GM13977 (cell line): ENCODE measurements around the gene ABCD1.
A peak's percentile ranks its signal among the peaks of the same experiment; 100 is the strongest.
"Not testable (repeated sequence)": the region's sequence is repeated elsewhere in the genome, so short reads cannot be mapped to it uniquely, and the experiment has no call there.

ENCODE experiments used
- DNase-seq: peaks from one replicate; pipeline ENCODE4 v3.0.0; 2012; ENCODE audit warnings: low spot score
- in situ Hi-C: fragments of 300-500 bp; cut with MboI; formaldehyde crosslinking; loops from one replicate; pipeline ENCODE4 v1.12.0; 2022; ENCODE audit warnings: low sequenced_read_pairs, low pct_unique_long_range_greater_than_20kb, mixed read lengths, inconsistent platforms; ENCODE audit not compliant: unreplicated experiment
- TF ChIP-seq, protein P1 (sequence below): IDR thresholded peaks from 2 replicates; pipeline ENCODE4 v1.5.1; 2012; ENCODE audit warnings: mild to moderate bottlenecking, control low read depth; ENCODE audit not compliant: insufficient read depth; ENCODE audit errors: extremely low read depth, missing control alignments

The ABCD1 gene

DNA sequence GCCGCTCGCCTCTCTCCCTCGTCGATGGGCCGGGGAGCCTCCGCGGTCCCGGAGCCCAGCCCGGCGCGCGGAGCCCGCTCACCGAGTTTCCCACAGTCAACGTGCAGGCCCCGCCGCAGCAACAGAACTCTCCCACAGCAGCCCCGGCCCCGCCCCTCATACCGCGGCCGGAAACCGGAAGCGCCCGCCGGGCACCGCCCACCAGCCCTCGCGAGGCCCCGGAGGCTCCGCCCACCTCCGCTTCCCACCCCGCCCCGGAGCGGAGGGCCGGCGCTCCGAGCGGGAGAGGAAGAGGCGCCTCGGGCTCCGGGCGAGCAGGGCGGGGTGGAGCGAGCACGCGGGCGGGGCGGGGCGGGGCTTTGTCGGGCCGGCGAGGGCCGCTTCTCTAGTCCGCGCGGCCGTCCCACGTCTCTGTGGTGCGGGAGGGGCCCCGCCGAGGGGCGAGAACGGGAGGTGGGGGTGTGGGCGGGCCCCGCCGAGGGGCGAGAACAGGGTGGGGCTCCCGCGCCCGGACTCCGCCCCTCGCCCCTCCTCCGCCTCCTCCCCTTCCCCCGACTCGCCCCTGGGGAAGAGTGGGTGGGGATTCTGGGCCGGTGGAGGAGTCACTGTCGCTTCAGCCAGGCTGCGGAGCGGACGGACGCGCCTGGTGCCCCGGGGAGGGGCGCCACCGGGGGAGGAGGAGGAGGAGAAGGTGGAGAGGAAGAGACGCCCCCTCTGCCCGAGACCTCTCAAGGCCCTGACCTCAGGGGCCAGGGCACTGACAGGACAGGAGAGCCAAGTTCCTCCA, at the start of gene ABCD1, which contains the start of gene BCAP31:
ABCD1 (plus strand) TSS at position 605 of the 787 bp plus-strand sequence. CDS start 411 bp downstream, outside the sequence.
BCAP31 (minus strand) TSS at position 136 of the 787 bp plus-strand sequence. CDS start 1,143 bp downstream, outside the sequence.
- peak; percentile 97 for DNase-seq
- in situ Hi-C loops, result no loop called here
- TF ChIP-seq, protein P1, sequence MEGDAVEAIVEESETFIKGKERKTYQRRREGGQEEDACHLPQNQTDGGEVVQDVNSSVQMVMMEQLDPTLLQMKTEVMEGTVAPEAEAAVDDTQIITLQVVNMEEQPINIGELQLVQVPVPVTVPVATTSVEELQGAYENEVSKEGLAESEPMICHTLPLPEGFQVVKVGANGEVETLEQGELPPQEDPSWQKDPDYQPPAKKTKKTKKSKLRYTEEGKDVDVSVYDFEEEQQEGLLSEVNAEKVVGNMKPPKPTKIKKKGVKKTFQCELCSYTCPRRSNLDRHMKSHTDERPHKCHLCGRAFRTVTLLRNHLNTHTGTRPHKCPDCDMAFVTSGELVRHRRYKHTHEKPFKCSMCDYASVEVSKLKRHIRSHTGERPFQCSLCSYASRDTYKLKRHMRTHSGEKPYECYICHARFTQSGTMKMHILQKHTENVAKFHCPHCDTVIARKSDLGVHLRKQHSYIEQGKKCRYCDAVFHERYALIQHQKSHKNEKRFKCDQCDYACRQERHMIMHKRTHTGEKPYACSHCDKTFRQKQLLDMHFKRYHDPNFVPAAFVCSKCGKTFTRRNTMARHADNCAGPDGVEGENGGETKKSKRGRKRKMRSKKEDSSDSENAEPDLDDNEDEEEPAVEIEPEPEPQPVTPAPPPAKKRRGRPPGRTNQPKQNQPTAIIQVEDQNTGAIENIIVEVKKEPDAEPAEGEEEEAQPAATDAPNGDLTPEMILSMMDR, result no peak

DNA sequence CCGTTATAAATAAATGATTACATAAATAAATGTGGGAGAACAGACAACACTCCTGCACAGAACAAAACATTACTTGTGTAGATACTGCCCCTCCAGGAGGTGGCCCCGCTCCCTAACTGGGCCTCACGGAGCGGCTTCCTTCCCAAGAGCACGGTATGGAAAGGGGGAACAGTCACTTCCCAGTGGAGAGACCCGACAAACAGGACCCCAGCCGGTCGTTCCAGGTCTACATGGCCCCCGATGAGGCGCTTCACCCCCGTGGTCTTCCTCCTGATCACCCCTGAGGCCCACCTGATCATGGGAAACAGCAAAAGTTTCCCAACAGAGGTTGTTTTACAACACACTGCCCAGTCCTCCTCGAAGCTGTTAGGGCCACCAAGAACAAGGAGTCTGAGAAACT, 43.5 kb upstream of the ABCD1 start:
- TF ChIP-seq, protein P1, result no peak
- no peak for DNase-seq
- in situ Hi-C loops, result no loop called here

DNA sequence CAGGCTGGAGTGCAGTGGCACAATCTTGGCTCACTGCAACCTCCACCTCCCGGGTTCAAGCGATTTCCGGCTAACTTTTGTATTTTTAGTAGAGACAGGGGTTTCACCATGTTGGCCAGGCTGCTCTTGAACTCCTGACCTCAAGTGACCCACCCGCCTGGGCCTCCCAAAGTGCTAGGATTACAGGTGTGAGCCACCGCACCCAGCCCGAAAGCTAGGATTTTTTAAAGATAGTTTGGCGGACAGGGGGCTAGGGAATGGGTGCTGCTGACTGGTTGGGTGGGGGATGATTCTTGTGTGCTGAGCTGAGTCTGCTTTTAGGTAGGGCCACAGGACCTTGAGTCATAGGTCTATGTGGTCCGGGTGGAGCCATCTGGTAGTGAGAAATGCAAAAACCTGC, 41.2 kb upstream of the ABCD1 start:
- DNase-seq, in situ Hi-C loops: not testable (repeated sequence)

DNA sequence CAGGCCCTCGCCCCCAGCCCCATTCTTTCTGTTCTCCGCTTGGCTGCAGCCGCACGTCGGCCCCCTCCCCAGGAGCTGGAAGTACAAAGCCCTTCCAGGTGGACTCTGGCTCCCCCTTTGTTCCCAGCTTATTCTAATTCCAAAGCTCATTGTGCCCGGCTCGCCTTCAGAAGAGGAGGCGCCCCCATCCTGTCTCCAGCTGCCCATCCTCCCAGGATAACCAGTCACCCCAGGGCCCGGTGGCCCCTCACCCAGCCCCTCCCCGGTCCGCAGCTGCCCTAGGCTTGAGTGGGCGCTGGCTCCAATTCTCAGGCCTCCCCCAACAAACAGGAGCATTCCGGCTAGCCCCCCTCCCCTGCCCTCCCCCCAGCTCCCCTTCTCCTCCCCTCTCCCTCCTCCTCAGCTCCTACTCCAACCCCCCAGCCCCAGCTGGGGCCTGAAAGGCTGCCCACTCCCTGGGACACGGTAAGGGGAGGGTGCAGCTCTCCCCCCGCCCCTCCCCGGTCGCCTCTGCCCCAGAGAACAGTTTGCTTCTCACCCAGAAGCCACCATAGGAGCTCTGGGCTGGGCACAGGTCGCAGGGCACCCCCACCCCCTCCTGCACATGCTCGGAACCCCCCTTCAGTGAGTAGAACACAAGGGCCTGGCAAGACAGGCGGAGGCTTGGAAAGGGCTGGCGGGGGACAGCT, 40.0 kb upstream of the ABCD1 start:
- TF ChIP-seq, protein P1, result no peak
- DNase-seq, result no peak
- in situ Hi-C loops, result no loop called here

DNA sequence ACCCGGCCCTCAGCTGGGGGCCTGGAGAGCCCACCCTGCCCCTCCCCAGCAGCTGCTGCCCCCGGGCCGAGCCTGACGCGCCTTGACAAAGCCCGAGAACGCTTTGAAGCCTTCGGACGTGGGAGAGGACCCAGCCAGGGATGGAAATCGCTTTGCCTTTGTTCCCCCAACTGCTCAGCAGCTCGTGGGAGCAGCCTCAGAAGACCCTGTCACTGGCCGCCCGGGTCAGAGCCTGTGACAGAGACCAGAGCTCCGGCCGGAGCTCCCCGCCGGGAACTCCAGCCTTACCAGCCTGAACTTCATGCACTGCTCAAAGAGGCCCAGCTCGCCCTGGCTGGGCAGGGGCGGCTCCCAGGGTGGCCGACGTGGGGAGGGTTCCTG, 39.5 kb upstream of the ABCD1 start:
- in situ Hi-C loops, result no loop called here
- DNase-seq, result no peak

DNA sequence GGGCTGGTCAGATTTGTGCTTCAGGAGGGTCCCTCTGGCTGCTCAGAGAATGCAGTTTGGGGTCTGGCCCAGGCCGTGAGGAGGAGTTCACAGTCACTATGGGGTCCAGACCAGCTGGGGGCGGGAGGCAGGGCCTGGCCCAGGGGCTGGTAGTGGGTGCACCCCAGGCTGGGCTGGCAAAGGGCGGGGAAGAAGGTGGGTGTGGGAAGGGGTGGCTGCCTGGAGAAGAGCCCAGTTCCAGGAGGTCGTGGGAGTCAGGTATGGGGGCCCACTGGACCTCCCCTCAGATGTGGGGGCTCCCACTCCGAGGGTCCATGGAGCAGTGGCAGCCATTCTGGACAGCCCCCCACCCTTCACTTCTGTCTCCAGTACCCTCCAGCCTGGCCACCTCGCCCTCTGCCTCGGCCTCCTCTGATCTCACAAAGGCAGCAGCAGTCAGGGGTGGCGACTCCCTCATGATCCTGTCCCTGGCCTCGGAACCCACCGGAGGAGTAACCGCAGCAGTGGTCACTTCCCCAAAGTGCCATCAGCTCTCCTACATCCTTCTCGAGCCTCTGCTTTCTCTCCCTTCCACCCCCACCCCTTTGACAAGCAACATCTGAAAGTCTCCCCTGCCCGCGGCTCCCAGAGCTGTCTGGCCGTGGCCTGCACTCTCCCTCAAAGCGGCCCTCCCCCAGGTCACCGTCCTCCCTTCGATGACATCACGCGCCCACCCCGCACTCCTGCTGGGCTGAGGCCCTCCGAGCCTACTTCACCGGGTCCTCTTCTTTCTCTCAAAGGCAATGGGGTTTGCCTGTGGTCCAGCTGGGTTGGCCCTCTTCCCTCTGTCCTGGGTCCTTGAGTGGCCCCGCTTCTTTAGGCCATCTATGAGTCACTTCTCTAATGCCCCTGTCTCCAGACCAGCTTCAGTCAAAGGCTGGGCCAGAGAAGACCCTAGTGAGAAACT, 38.6 kb upstream of the ABCD1 start:
- DNase-seq, result no peak
- in situ Hi-C loops, result no loop called here
- TF ChIP-seq, protein P1, result no peak

More for the DNA sequence above, 39.5 kb upstream of the ABCD1 start:
- TF ChIP-seq, protein P1, result no peak
